Measurements from ENCODE around the gene GPC2. TPM values are rescaled to one million over a fixed set of nuclear protein-coding genes. Genes with fewer than 3 reads are reported as not detected.
A peak's percentile ranks its signal among the peaks of the same experiment; 100 is the strongest.
"Not testable (repeated sequence)": the region's sequence is repeated elsewhere in the genome, so short reads cannot be mapped to it uniquely, and the experiment has no call there.

Gene GPC2
- total and polyA plus RNA-seq, 2 experiments from 2014 or later: 32.1 to 47.9 TPM

- DNase-seq (ENCODE audit: low read depth in 1 of 2, low spot score in 1 of 2): no peak
- TF ChIP-seq CTCF (IDR thresholded peaks at IDR 0.05; ENCODE audit: low read depth, low read length): no peak
- no peaks in the 10 kb centered on the region for H3K36me3 ChIP-seq
- H3K27me3 ChIP-seq: no peaks in the 10 kb centered on the region
- no peak overlapping the region for H3K4me3 ChIP-seq
- no peaks in the 10 kb centered on the region for H3K9me3 ChIP-seq (ENCODE audit: low read depth)
- H3K27ac ChIP-seq: no peak overlapping the region
- no peaks in the 10 kb centered on the region for H3K4me1 ChIP-seq (ENCODE audit: low read depth)
These were observed 39.1 kb downstream of the GPC2 start for GRCh38 chr7:100137851-100138760.

GRCh38 chr7:100132697-100133151 is 44.5 kb downstream of the GPC2 start:
- peak; percentile 96 for TF ChIP-seq CTCF (IDR thresholded peaks at IDR 0.05; ENCODE audit: low read depth, low read length)
- Histone ChIP-seq H3K27ac (no peak overlapping the region), H3K9me3 (ENCODE audit: low read depth) (no peaks in the 10 kb centered on the region), H3K36me3 (no peaks in the 10 kb centered on the region), H3K27me3 (no peaks in the 10 kb centered on the region), H3K4me3 (no peak overlapping the region), H3K4me1 (ENCODE audit: low read depth) (no peaks in the 10 kb centered on the region)
- DNase-seq (ENCODE audit: low read depth in 1 of 2, low spot score in 1 of 2): peak; percentile 78 to 79

- H3K9me3 ChIP-seq (ENCODE audit: low read depth): no peaks in the 10 kb centered on the region
- no peak overlapping the region for H3K27ac ChIP-seq
- no peak for DNase-seq (ENCODE audit: low read depth in 1 of 2, low spot score in 1 of 2)
- H3K36me3 ChIP-seq: no peaks in the 10 kb centered on the region
- no peaks in the 10 kb centered on the region for H3K27me3 ChIP-seq
- H3K4me3 ChIP-seq: no peak overlapping the region
- no peaks in the 10 kb centered on the region for H3K4me1 ChIP-seq (ENCODE audit: low read depth)
- no peak for TF ChIP-seq CTCF (IDR thresholded peaks at IDR 0.05; ENCODE audit: low read depth, low read length)
These were observed 45.1 kb downstream of the GPC2 start for GRCh38 chr7:100132126-100132525.

GRCh38 chr7:100130608-100131453 is 46.4 kb downstream of the GPC2 start:
- peak; percentile 58 to 86 for DNase-seq (ENCODE audit: low read depth in 1 of 2, low spot score in 1 of 2)
- peak; percentile 75 for TF ChIP-seq CTCF (IDR thresholded peaks at IDR 0.05; ENCODE audit: low read depth, low read length)
- H3K27ac ChIP-seq: no peak overlapping the region

GRCh38 chr7:100130220-100130607 is 47.0 kb downstream of the GPC2 start:
- not testable (repeated sequence) for DNase-seq (ENCODE audit: low read depth in 1 of 2, low spot score in 1 of 2); H3K27me3 ChIP-seq; H3K4me1 ChIP-seq (ENCODE audit: low read depth); H3K4me3 ChIP-seq; H3K9me3 ChIP-seq (ENCODE audit: low read depth); H3K36me3 ChIP-seq; H3K27ac ChIP-seq

More at GRCh38 chr7:100130608-100131453, 46.4 kb downstream of the GPC2 start:
- H3K27me3 ChIP-seq: no peaks in the 10 kb centered on the region
- no peaks in the 10 kb centered on the region for H3K9me3 ChIP-seq (ENCODE audit: low read depth)
- H3K36me3 ChIP-seq: no peaks in the 10 kb centered on the region
- no peaks in the 10 kb centered on the region for H3K4me1 ChIP-seq (ENCODE audit: low read depth)
- H3K4me3 ChIP-seq: no peak overlapping the region
